ENCODE measurements around the gene AK5. TPM values are rescaled to one million over a fixed set of nuclear protein-coding genes. Genes with fewer than 3 reads are reported as not detected.

The AK5 gene
- total RNA-seq, 4 donors from 2014 or later, result 0.79 to 4.1 TPM; not detected in 2

- H3K4me1 ChIP-seq, result peaks cover 0 to 6% (median 5%) of the 10 kb centered on the region in 4 donors
- H3K27ac ChIP-seq, result no peak overlapping the region
- H3K4me3 ChIP-seq, result no peak overlapping the region
- TF ChIP-seq, protein P1, sequence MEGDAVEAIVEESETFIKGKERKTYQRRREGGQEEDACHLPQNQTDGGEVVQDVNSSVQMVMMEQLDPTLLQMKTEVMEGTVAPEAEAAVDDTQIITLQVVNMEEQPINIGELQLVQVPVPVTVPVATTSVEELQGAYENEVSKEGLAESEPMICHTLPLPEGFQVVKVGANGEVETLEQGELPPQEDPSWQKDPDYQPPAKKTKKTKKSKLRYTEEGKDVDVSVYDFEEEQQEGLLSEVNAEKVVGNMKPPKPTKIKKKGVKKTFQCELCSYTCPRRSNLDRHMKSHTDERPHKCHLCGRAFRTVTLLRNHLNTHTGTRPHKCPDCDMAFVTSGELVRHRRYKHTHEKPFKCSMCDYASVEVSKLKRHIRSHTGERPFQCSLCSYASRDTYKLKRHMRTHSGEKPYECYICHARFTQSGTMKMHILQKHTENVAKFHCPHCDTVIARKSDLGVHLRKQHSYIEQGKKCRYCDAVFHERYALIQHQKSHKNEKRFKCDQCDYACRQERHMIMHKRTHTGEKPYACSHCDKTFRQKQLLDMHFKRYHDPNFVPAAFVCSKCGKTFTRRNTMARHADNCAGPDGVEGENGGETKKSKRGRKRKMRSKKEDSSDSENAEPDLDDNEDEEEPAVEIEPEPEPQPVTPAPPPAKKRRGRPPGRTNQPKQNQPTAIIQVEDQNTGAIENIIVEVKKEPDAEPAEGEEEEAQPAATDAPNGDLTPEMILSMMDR (IDR thresholded peaks at IDR 0.05), result no peak
- TF ChIP-seq EP300 (IDR thresholded peaks at IDR 0.05; ENCODE audit: low read depth), result no peak
- TF ChIP-seq POLR2AphosphoS5 (IDR thresholded peaks at IDR 0.05), result no peak
- TF ChIP-seq POLR2A (IDR thresholded peaks at IDR 0.05), result no peak
- in situ Hi-C loops (cut with MboI; ENCODE audit: low pct_ligation_motif_present in 1 of 4, low pct_unique_long_range_greater_than_20kb in 1 of 4, low sequenced_read_pairs in 3 of 4) (loop anchor here in 1 of 4 donors (25.0 kb wide), 1 partner anchor 379 kb away; no protein-coding TSS in a partner anchor), intact Hi-C loops (cut with DNase I; ENCODE audit: low total_unique reads) (no loop called here)
- no peaks in the 10 kb centered on the region for H3K9me3 ChIP-seq
- no peaks in the 10 kb centered on the region for H3K36me3 ChIP-seq
- 87 to 93% methylated on average over 3 to 5 of the region's 5 CpGs for WGBS, 2 donors (ENCODE audit: low coverage in 1 of 2)
- DNase-seq, result no peak
- no peaks in the 10 kb centered on the region for H3K27me3 ChIP-seq
These were observed 259.3 kb downstream of the AK5 start for GRCh38 chr1:77541162-77541545.

DNA sequence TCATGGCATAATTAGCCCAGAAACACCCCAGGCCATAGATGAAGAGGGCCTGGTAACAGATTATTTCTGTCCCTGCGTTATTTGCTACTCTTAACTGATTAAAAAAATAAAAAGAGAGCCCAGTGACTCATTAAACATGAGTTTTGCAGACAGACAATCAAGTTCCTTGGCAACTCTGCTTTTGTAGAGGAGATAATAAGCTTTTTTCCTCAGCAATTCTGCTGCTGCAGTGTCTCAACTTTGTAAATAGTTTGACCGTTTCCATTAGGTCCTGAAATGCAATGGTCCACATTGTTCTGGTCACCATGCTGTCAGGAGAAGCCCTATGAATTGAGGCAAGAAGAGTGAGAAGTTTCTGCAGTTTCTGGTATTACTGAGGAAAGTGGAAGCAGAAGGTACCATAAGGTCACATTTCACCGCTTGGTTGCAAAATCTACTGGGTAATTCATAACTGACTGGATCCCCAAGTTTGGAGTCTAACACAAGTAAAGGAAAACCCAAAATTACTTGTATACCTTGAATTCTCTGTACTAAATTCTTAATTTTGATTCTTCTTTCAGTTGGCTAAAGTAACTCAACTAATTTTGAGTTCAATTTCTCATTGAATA is 261.1 kb downstream of the AK5 start:
- Histone ChIP-seq H3K27me3 (no peaks in the 10 kb centered on the region), H3K36me3 (no peaks in the 10 kb centered on the region), H3K9me3 (no peaks in the 10 kb centered on the region), H3K4me1 (peaks cover 0 to 6% (median 5%) of the 10 kb centered on the region in 4 donors), H3K27ac (no peak overlapping the region), H3K4me3 (no peak overlapping the region)
- in situ Hi-C loops (cut with MboI; ENCODE audit: low pct_ligation_motif_present in 1 of 4, low pct_unique_long_range_greater_than_20kb in 1 of 4, low sequenced_read_pairs in 3 of 4) (loop anchor here in 1 of 4 donors (25.0 kb wide), 1 partner anchor 381 kb away; no protein-coding TSS in a partner anchor), intact Hi-C loops (cut with DNase I; ENCODE audit: low total_unique reads) (no loop called here)
- DNase-seq, result no peak
- TF ChIP-seq, protein P1 (IDR thresholded peaks at IDR 0.05), result no peak
- TF ChIP-seq EP300 (IDR thresholded peaks at IDR 0.05; ENCODE audit: low read depth), result no peak
- TF ChIP-seq POLR2AphosphoS5 (IDR thresholded peaks at IDR 0.05), result no peak
- no peak for TF ChIP-seq POLR2A (IDR thresholded peaks at IDR 0.05)
- WGBS, 2 donors (ENCODE audit: low coverage in 1 of 2), result 76 to 84% methylated on average over 2 to 3 of the region's 3 CpGs

- in situ Hi-C loops (cut with MboI; ENCODE audit: low pct_ligation_motif_present in 1 of 4, low pct_unique_long_range_greater_than_20kb in 1 of 4, low sequenced_read_pairs in 3 of 4) (loop anchor here in 1 of 4 donors (25.0 kb wide), 1 partner anchor 382 kb away; no protein-coding TSS in a partner anchor), intact Hi-C loops (cut with DNase I; ENCODE audit: low total_unique reads) (no loop called here)
- Histone ChIP-seq H3K36me3 (no peaks in the 10 kb centered on the region), H3K4me3 (no peak overlapping the region), H3K9me3 (no peaks in the 10 kb centered on the region), H3K4me1 (peaks cover 0 to 5% (median 2%) of the 10 kb centered on the region in 4 donors), H3K27ac (no peak overlapping the region), H3K27me3 (no peaks in the 10 kb centered on the region)
- TF ChIP-seq POLR2A (IDR thresholded peaks at IDR 0.05) (no peak), EP300 (IDR thresholded peaks at IDR 0.05; ENCODE audit: low read depth) (no peak), POLR2AphosphoS5 (IDR thresholded peaks at IDR 0.05) (no peak)
- TF ChIP-seq, protein P1 (IDR thresholded peaks at IDR 0.05), result no peak
- WGBS, 2 donors (ENCODE audit: low coverage in 1 of 2), result 68 to 80% methylated on average over 4 of the region's 4 CpGs
- no peak for DNase-seq
These were observed 262.1 kb downstream of the AK5 start for GRCh38 chr1:77543822-77544448.

DNA sequence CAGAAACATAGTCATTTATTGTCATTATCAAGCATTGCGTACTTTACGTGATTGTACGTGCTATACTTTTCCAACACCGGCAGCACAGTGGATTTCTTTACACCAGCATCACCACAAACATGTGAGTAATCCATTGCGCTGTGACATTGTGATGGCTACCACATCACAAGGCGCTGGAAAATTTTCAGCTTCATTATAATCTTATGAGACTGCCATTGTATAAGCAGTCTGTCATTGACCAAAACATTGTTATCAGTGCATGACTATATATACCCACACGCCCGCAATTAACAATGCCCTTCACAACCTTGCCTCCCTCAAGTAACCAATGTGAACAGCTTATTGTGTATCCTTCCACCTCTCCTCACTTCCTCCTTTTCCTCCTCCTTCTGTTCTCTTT is 263.0 kb downstream of the AK5 start:
- DNase-seq, result no peak
- TF ChIP-seq POLR2AphosphoS5 (IDR thresholded peaks at IDR 0.05), result no peak
- no peak for TF ChIP-seq POLR2A (IDR thresholded peaks at IDR 0.05)
- TF ChIP-seq EP300 (IDR thresholded peaks at IDR 0.05; ENCODE audit: low read depth), result no peak
- TF ChIP-seq, protein P1 (IDR thresholded peaks at IDR 0.05), result no peak
- Histone ChIP-seq H3K27me3 (no peaks in the 10 kb centered on the region), H3K9me3 (no peaks in the 10 kb centered on the region), H3K4me3 (no peak overlapping the region), H3K4me1 (peaks cover 0 to 2% (median 0%) of the 10 kb centered on the region in 4 donors), H3K27ac (no peak overlapping the region), H3K36me3 (no peaks in the 10 kb centered on the region)
- in situ Hi-C loops (cut with MboI; ENCODE audit: low pct_ligation_motif_present in 1 of 4, low pct_unique_long_range_greater_than_20kb in 1 of 4, low sequenced_read_pairs in 3 of 4) (loop anchor here in 1 of 4 donors (25.0 kb wide), 1 partner anchor 383 kb away; no protein-coding TSS in a partner anchor), intact Hi-C loops (cut with DNase I; ENCODE audit: low total_unique reads) (no loop called here)
- 91 to 93% methylated on average over 8 of the region's 8 CpGs for WGBS, 2 donors (ENCODE audit: low coverage in 1 of 2)

Measured in transverse colon (tissue), 4 donors.